ENCODE data around the gene ASIP.
A peak's percentile ranks its signal among the peaks of the same experiment; 100 is the strongest.
"Not testable (repeated sequence)": the region's sequence is repeated elsewhere in the genome, so short reads cannot be mapped to it uniquely, and the experiment has no call there.

The ASIP gene

DNA sequence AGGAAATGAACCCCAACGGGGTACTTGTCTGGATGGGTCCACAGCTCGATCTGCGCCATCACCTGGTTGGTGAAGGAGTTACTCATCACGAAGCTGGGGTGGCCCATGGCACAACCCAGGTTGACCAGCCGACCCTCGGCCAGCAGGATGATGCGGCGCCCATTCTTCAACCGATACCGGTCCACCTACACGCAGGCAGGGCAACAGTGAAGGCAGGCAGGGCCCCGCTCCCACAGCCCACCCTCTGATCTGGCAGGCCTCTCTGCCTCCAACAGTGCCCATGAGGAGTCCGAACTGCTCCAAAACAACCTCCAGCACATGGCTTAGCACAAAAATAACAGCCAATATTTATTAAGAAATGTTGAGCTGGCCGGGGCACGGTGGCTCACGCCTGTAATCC is 44.2 kb downstream of the ASIP start:
- DNase-seq (ENCODE audit: low spot score): no peak

DNA sequence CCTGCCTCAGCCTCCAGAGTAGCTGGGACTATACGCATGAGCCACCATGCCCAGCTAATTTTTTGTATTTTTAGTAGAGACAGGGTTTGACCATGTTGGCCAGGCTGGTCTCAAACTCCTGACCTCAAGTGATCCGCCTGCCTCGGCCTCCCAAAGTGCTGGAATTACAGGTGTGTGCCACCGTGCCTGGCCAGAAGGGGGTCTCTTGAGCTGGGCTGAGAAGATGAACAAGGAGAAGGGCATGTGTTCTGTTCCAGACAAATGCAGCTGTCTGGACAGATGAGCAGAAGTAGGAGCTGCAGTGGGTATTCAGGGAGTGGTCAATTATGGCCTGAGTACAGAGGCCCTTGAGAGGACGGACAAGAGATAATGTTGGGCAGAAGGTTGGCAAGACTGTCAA is 46.3 kb downstream of the ASIP start:
- DNase-seq (ENCODE audit: low spot score): not testable (repeated sequence)

DNA sequence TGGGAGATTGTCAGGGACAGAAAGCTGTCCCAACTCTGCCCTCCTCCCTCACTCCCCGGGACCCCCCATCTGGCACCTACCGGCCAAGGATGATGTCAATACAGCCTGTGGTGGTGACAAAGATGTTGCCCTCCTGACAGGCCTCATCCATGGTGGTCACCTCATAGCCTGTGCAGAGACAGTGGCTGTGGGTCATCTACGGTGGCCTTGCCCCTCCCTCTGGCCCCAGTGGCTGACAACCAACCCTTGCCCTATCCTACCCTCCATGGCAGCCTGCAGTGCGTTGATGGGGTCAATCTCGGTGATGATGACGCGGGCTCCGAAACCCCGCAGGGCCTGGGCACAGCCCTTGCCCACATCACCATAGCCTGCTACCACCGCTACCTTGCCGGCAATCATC is 49.2 kb downstream of the ASIP start:
- no peak for DNase-seq (ENCODE audit: low spot score)

DNA sequence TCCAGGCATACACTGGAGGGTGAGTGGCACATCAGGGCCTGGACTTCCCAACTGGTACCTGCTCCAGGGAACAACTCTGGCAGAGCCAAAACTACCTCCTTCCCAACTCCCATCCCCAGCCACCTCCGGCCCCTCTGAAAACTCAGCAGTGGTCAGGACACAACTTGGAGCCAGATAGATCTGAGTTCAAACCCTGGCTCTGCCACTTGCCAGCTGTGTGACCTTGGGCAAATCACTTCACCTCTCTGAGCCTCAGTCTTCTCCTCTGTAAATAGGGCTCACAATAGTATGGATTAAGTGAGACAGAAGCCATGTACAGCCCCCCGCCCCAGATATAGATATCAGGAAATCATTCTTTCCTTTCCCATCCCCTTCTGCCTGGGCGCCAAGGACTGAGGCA is 51.3 kb downstream of the ASIP start:
- no peak for DNase-seq (ENCODE audit: low spot score)

DNA sequence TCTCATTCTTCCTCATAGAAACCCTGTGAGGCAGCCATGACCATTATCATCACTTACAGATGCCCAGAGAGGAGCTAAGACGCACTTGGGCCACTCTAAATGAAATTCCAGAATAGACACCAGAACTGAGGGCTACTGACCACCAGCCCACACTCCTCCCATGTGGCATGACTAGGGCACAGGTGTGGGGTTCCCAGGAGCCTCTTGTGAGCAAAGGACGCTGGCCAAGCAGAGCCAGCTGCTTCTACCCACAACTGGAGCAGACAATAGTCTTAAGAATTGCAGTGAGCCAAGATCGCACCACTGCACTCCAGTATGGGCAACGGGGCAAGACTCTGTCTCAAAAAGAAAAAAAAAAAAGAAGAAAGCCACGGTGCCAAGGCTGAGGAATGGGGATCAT is 51.9 kb downstream of the ASIP start:
- DNase-seq (ENCODE audit: low spot score): no peak

DNA sequence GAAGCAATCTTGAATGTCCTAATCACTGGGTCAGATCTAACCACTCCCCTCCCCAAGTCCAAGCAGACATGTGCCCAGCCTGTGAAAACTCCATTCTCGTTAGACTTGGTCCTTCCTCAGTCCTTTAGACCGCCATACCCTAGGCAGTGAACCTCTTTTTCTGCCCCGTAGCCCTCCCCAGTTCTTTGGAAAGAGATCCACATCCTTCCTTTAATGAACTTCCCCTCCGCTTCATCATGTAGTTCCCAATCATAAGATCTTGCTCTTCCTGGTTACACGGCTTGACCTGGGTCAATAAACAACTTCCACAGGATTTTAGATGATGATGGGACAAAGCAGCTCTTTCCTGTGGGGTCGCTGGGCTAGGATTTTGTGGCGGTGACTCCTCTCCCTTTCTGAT is 52.4 kb downstream of the ASIP start:
- no peak for DNase-seq (ENCODE audit: low spot score)

DNA sequence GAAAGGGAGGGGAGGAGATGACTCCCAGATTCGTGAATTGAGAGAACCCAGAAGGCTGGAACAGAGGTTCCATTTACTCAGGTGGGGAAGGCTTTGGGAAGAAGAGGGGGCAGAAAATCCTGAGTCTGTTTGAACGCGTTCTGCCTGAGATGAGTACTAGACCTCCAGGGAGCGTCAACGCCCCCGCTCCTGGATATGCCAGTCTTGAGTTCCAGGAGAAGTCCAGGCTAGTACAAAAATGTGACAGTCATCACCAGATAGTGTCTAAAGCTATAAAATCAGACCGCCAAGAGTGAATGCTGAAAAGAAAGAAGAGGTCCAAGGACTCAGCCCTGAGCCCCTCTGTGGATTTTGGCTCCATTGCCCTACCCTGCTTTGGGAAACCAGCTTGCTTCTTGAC is 53.3 kb downstream of the ASIP start:
- no peak for DNase-seq (ENCODE audit: low spot score)

DNA sequence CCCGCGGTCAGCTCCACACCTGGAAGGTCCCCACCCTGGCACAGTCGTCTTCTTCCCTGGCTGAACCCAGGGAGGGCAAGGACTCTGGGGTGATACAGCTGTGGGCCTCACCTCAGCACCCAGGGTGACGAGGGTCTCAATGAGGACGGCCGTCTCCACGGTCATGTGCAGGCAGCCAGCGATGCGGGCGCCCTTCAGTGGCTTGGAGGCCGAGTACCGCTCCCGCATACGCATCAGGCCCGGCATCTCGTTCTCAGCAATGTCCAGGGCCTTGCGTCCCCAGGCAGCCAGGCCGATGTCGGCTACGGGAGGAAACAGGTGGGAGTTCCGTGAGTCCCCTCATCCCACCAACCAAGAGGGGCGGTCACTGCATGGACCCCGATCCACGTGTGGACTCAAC is 54.1 kb downstream of the ASIP start:
- no peak for DNase-seq (ENCODE audit: low spot score)

DNA sequence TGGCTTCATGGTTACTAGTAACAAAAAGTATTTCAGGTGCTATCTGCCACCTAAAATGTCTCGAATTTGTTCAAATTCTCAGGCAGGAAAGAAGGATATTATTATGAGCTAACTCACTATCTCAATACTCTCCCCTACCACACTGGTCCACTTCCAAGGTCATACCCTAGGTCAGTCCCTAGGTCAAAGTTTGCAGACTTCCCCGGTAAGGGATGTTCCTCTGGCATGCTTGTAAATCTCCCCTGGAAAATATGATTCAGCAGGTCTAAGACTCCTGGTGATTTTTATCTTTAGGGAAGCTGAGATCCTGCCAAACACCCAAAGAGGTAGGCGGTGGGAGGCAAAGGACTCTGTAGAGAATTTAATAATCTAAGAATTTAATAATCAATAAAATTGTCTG is 55.2 kb downstream of the ASIP start:
- no peak for DNase-seq (ENCODE audit: low spot score)

DNA sequence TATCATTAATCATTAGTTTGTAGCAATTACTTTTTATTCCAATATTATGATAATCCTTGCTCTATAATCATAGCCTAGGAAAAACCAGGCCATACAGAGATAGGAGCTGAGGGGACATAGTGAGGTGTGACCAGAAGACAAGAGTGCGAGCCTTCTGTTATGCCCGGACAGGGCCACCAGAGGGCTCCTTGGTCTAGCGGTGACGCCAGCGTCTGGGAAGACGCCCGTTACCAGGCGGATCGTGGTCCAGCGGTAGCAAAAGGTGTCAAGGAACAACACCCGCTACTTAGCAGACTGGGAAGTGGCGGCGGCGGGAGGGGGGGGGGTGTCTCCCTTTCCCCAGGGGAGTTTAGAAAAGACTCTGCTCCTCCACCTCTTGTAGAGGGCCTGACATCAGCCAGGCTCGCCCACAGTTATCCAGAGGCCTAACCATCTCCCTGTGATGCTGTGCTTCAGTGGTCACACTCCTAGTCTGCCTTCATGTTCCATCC is 57.1 kb downstream of the ASIP start:
- not testable (repeated sequence) for DNase-seq (ENCODE audit: low spot score)

DNA sequence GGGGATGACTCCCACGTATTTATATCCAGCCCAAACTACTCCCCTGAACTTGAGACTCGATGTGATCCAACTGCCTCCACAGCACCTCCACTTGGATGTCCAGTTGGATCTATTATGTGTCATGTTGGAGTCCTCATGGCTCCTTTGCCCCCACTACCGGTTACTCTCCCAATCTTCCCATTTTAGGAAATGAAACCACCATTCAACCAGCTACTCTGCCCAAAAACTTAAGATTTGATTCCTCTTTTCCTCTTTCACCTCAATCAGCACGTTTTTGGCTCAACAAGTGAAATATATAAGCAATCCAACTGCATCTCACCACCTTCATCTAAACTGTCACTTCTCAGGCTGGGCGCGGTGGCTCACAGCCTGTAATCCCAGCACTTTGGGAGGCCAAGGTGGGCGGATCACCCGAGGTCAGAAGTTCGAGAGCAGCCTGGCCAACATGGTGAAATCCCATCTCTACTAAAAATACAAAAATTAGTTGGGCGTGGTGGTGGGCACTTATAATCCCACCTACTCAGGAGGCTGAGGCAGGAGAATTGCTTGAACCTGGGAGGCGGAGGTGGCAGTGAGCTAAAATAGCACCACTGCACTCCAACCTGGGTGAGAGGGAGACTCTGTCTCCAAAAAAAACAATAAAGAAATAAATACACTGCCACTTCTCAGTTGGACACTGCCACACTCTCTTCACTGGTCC is 58.5 kb downstream of the ASIP start:
- DNase-seq (ENCODE audit: low spot score): no peak

DNA sequence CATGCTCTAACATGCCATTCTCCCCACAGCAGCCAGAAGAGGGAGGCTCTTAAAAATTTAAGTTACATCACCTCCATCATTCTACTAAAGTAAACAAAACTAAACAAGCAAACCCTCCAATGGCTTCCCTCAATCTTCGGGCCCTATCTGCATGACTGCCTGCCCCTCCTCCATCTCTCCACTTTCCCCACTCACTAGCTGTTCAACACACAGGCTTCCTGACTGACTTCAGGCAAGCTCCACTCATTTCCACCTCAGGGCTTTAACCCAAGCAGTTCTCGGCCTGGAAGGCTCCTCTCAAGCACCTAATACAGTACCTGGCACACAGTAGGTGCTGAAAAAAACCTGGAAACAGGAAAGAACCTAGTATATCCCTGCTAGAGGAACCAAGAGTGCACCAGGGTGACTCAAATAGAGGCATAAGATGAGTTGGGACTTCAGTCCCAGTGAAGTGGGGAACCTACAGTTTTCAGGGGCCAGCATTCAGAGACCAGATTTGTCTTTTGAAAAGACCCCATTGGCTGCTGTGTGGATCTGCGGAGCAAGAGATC is 59.1 kb downstream of the ASIP start:
- no peak for DNase-seq (ENCODE audit: low spot score)

DNA sequence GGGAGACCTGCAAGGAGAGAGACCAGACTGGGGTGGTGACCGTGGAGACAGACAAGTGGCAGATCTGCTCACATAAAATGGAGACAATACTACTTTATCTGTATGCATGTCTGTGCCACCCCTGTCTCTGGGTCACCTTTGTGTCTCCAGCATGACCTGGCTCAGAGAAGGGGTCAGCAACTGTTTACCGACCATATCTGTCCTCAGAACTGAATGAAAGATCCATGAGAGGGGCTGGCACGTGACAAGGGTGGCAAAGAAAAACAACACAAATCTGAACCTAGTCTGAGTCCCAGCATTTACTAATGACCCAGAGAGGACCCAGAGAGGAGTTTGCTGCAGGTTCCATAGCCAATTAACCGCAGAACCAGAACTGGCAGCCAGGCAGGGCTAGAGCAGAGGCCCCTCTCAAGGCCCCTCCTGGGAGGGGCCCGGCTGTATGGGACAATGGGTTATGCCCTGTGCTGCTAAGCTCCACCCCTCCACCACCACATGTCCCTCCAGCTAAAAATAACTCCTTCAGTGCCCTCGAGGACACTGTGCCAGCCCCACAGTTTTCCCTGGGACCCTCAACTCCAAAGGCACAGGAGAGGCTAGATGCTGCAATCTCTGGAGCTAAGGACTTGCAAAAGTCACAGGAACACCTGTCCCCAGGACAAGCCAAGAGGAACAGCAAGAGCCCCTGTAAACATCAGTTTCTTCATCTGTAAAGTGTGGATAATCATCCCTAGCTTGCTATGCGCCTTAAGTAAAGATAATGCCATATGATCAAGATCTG is 59.8 kb downstream of the ASIP start:
- peak; percentile 64 for DNase-seq (ENCODE audit: low spot score)

DNA sequence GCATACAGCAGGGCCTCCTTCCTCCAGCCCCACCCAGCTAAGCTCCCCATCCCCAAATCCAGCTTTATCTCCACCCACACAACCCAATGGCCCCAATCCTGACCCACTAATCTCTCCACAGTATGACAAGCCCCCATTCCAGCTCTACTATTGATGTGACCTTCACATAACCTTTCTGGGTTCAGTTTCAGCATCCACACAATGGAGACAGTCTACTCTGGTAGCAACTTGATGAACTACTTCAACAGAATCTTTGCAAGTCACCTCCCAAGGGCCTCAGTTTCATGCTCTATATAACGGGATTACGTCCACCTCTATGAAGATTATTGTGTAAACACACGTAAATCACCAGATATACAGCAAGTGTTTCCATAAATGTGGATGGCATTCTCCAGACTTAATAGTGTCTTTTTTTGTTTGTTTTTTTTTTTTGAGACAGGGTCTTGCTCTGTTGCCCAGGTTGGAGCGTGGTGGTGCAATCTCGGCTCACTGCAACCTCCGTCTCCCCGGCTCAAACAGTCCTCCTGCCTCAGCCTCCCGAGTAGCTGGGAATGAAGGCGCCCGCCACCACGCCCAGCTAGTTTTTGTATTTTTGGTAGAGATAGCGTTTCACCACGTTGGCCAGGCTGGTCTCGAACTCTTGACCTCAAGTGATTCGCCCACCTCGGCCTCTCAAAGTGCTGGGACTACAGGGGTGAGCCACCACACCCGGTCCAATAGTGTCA is 60.5 kb downstream of the ASIP start:
- peak; percentile 60 for DNase-seq (ENCODE audit: low spot score)

DNA sequence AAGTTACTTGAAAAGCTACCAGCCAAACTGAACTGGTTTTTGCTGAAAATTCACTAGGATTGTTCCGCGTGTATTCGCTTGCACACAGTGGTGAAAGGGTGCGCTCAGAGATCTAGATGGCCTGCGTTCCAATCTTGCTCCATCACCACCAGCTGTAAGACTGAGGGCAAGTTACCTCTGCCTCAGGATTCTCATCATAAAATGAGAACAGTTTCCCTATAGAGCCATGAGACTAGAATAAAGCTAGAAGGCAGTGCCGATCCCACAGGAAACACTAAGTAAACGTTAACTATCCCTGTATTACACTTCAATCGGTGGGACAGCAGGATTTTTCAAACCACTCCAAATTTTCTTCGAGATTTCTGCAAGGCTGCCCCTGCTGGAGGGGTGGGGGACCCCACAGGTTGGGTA is 61.1 kb downstream of the ASIP start:
- no peak for DNase-seq (ENCODE audit: low spot score)

DNA sequence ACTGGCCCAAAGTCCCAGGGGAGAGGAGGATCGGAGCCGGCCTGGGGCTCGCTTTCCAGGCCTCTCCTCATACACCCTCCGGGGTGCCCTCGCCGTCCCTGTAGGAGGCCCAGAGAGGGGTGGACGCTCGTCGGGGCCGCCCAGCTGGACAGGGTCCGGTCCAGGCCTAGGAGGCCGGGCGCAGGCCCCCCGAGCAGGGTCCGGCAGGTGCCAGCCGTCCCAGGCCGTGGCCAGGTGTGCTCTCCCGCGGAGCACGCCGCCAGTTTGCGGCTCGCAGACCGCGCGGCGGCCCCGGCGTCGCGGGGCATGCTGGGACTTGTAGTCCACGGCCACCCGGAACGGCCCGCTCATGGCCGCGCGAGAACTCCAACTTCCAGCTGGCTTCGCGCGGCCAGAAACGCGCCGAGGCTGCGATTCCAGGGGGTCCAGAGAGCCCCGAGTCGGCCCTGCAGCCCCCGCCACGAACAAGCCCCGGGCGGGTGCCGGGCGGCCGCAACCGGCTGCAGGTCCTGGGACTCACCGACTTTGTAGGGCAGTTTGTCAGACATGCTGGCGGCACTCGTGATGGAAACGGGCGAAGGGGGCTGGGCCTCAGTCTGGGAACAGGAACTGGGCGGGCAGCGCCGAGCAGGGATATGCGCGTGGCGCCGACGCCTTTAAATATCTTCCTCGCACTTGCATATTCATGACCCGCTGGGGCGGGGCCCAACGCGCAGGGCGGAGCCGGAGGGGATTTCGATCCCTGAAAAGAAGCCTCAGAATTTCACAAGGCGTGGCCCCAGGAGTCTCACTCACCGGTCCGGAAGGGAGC is 61.7 kb downstream of the ASIP start, which contains the start of gene AHCY:
AHCY (minus strand) TSS at position 633 of the 811 bp plus-strand sequence; CDS start at position 548, 85 bp downstream.
- peak; percentile 95 for DNase-seq (ENCODE audit: low spot score)

DNA sequence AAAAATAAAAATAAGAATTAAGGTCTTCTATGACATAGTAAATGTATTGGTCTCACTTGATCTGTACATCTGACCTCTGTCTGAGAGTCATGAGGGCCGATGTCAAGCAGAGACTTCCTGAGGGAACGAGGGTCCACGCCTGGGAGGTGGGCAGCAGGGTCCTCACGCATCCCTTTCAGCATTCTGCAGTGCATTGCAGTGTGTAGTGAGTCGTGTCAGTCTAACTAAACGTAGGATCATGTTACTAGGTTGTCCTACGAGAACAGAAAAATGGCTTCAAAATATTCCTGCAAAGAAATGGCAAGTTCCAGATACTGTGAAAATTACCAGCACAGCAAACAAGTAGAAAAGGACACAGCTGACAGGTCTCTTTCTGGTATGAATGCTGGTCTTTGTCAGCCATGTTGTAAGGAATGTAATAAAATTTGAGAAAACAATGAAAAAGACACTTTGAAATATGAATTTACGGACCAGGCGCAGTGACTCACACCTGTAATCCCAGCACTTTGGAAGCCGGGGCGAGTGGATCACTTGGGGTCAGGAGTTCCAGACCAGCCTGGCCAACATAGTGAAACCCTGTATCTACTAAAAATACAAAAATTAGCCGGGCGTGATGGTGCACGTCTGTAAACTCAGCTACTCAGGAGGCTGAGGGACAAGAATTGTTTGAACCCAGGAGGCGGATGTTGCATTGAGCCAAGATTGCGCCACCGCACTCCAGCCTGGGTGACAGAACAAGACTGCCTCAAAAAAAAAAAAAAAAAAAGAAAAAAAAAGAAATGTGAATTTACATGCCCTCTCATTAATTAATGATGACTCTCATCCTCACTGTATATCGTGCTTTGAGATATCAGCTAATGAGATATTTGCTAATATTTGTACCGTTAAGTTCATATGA is 64.4 kb downstream of the ASIP start:
- no peak for DNase-seq (ENCODE audit: low spot score)

DNA sequence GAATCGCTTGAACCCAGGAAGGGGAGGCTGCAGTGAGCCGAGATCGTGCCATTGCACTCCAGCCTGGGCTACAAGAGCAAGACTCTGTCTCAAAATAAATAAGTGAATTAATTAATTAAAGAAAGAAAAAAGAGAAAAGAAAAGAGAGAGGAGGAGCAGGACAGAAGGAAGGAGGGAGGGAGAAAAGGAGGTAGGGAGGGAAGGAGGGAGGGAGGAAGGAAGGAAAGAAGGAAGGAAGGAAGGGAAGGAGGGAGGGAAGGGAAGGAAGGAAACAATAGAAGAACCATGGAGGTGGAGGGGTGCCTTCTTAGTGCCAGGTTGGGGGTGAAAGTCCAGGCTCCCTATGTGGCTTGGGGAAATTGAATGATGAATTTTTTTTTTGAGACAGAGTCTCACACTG is 68.5 kb downstream of the ASIP start:
- DNase-seq (ENCODE audit: low spot score): no peak

DNA sequence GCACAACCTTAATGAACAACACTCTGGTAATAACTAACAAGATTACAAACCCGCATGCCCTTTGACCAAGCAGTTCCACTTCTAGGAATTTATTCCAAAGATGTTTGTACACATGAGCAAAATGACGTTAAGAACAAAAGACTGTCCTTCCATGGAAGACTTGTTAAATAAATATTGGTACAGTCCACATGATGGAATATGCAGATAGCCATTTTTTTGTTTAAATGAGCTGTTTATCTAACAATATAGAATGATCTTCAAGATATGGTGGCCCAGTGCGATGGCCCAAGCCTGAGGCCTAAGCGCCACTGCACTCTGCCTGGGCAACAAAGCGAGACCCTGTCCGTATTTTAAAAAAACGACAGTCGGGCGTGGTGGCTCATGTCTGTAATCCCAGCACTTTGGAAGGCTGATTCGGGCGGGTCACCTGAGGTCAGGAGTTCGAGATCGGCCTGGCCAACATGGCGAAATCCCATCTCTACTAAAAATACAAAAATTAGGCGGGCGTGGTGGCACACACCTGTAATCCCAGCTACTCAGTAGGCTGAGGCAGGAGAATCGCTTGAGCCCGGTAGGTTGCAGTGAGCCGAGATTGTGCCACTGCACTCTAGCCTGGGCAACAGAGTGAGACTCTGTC is 69.4 kb downstream of the ASIP start:
- no peak for DNase-seq (ENCODE audit: low spot score)
